CD4-positive, alpha-beta T cell (primary cell): Measurements from ENCODE around the gene HMGCS2. TPM values are rescaled to one million over a fixed set of nuclear protein-coding genes. Genes with fewer than 3 reads are reported as not detected.
A peak's percentile ranks its signal among the peaks of the same experiment; 100 is the strongest.
"Not testable (repeated sequence)": the region's sequence is repeated elsewhere in the genome, so short reads cannot be mapped to it uniquely, and the experiment has no call there.

Source experiments
- ATAC-seq: fragments of 200-7000 bp; cut with Tn5 transposase; one replicate; pipeline ENCODE4 v1.10.0; 2022; ENCODE audit warnings: mild to moderate bottlenecking; ENCODE audit not compliant: poor library complexity
- CTCF ChIA-PET: fragments of 350-600 bp; sonication (Branson Sonifier 250); formaldehyde crosslinking; loops from one replicate; lab custom pipeline; 2021; ENCODE audit warnings: antibody characterized with exemption, inconsistent platforms; lab: Charles Lee
- POLR2A ChIA-PET: fragments of 350-600 bp; sonication (Branson Sonifier 250); formaldehyde crosslinking; loops from one replicate; lab custom pipeline; 2021; ENCODE audit warnings: antibody characterized with exemption, inconsistent platforms; lab: Charles Lee
- DNase-seq, 14 experiments: peaks; one replicate each; pipeline ENCODE4 v3.0.0-alpha.2; 2013 to 2020; ENCODE audit warnings: mixed read lengths in 2 of 14
- H3K27ac ChIP-seq, 2 donors: one replicate each; pipeline versions ENCODE4 v1.5.1 to v1.7.0; 2013; ENCODE audit warnings: low read length in 2 of 2, low read depth in 1 of 2, mild to moderate bottlenecking in 1 of 2
- H3K27me3 ChIP-seq, 2 experiments: 1 replicate in 1 of 2; 2 replicates in 1 of 2; pipeline versions ENCODE4 v1.6.1 to v1.7.0; 2013; ENCODE audit warnings: low read length in 2 of 2, control low read depth in 1 of 2, mild to moderate bottlenecking in 1 of 2, moderate library complexity in 1 of 2; ENCODE audit not compliant: insufficient read depth in 2 of 2, control insufficient read depth in 1 of 2
- H3K36me3 ChIP-seq: one replicate; pipeline ENCODE4 v1.6.1; 2013; ENCODE audit warnings: low read length, control low read depth; ENCODE audit not compliant: insufficient read depth
- H3K4me1 ChIP-seq: one replicate; pipeline ENCODE4 v1.6.1; 2013; ENCODE audit warnings: low read length, control low read depth; ENCODE audit not compliant: insufficient read depth
- H3K4me3 ChIP-seq: one replicate; pipeline ENCODE4 v1.5.1; 2013; ENCODE audit warnings: mild to moderate bottlenecking, low read length, moderate library complexity
- H3K9me3 ChIP-seq, 2 experiments: 1 replicate in 1 of 2; 2 replicates in 1 of 2; pipeline versions ENCODE4 v1.6.1 to v1.7.0; 2013; ENCODE audit warnings: low read length in 2 of 2, mild to moderate bottlenecking in 2 of 2, control low read depth in 1 of 2, moderate library complexity in 1 of 2; ENCODE audit not compliant: control insufficient read depth in 1 of 2, insufficient read depth in 1 of 2
- H3K27ac Mint-ChIP-seq: one replicate; pipeline ENCODE4 v1.8.0; 2020; ENCODE audit warnings: mixed read lengths
- H3K27me3 Mint-ChIP-seq: one replicate; pipeline ENCODE4 v1.8.0; 2021; ENCODE audit warnings: mixed read lengths
- H3K36me3 Mint-ChIP-seq: one replicate; pipeline ENCODE4 v1.8.0; 2021; ENCODE audit warnings: low read depth, mixed read lengths
- H3K4me1 Mint-ChIP-seq: one replicate; pipeline ENCODE4 v1.8.0; 2021; ENCODE audit warnings: low read depth, mixed read lengths
- H3K4me3 Mint-ChIP-seq: one replicate; pipeline ENCODE4 v1.8.0; 2020; ENCODE audit warnings: mild to moderate bottlenecking, mixed read lengths
- H3K9me3 Mint-ChIP-seq: one replicate; pipeline ENCODE4 v1.8.0; 2020; ENCODE audit warnings: mixed read lengths
- intact Hi-C, 2 experiments: fragments of 100-400 bp; cut with DNase I in 1 of 2; cut with micrococcal nuclease in 1 of 2; formaldehyde crosslinking; loops; one replicate each; pipeline versions ENCODE4 v1.15.1 to v1.9.0; 2023 to 2025; cut with DNase I, micrococcal nuclease
- total RNA-seq, 174 experiments: library from RNA in 2 of 174; stranded (reverse) in 2 of 174; gene quantifications; one replicate each; pipeline ENCODE4 v1.2.3 and lab custom pipeline; 2021 to 2026
- TF ChIP-seq, protein P1 (sequence below): fragments of 200-600 bp; IDR thresholded peaks from one replicate; pipeline ENCODE4 v1.8.0; 2022; ENCODE audit warnings: antibody characterized with exemption, mild to moderate bottlenecking

The HMGCS2 gene
- total RNA-seq, 2 experiments from 2014 or later = not detected

- Mint-ChIP-seq H3K4me1 (peaks cover 23% of the 10 kb centered on the region), H3K27ac (peak within 1 kb of the TSS; percentile 31), H3K36me3 (peaks cover 8% of the 10 kb centered on the region), H3K9me3 (no peaks in the 10 kb centered on the region), H3K4me3 (peak within 1 kb of the TSS; percentile 92), H3K27me3 (peaks cover 18% of the 10 kb centered on the region)
- Histone ChIP-seq H3K4me1 (peaks cover 10% of the 10 kb centered on the region), H3K36me3 (no peaks in the 10 kb centered on the region), H3K27ac (no peak within 1 kb of the TSS), H3K27me3 (peaks cover 3 to 8% of the 10 kb centered on the region in 2 experiments), H3K9me3 (no peaks in the 10 kb centered on the region), H3K4me3 (peak within 1 kb of the TSS; percentile 78)
- TF ChIP-seq, protein P1, sequence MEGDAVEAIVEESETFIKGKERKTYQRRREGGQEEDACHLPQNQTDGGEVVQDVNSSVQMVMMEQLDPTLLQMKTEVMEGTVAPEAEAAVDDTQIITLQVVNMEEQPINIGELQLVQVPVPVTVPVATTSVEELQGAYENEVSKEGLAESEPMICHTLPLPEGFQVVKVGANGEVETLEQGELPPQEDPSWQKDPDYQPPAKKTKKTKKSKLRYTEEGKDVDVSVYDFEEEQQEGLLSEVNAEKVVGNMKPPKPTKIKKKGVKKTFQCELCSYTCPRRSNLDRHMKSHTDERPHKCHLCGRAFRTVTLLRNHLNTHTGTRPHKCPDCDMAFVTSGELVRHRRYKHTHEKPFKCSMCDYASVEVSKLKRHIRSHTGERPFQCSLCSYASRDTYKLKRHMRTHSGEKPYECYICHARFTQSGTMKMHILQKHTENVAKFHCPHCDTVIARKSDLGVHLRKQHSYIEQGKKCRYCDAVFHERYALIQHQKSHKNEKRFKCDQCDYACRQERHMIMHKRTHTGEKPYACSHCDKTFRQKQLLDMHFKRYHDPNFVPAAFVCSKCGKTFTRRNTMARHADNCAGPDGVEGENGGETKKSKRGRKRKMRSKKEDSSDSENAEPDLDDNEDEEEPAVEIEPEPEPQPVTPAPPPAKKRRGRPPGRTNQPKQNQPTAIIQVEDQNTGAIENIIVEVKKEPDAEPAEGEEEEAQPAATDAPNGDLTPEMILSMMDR = no peak
- ChIA-PET CTCF (no interaction called here), POLR2A (interaction anchor here (0.7 to 0.8 kb wide), 2 partner anchors 14 to 87 kb away, joined by 3 read pairs; no protein-coding TSS in a partner anchor)
- ATAC-seq (peak; percentile 78), DNase-seq (peak in 7 of 14 experiments; percentile 6 to 50 (median 34))
- intact Hi-C loops = no loop called here
Measured at GRCh38 chr1:119711804-119712341, 56.8 kb downstream of the HMGCS2 start, which contains the start of gene PHGDH. PHGDH (plus strand) TSS chr1:119711934; CDS start chr1:119712023, 89 bp downstream.

DNA sequence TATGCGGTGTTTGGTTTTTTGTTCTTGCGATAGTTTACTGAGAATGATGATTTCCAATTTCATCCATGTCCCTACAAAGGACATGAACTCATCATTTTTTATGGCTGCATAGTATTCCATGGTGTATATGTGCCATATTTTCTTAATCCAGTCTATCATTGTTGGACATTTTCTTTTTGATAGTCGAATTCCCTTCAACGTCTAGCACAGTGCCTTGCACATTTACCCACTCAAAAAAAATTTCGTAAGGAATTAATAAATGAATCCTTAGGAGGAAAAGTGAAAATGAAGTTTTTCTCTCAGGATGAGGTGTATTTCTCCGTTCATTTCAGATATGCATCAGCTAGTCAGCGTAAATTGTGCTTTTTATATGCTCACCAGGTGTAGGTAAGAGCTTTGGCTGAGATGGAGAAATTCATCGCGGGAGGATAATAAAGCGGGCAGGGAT lies 57.3 kb downstream of the HMGCS2 start:
- H3K9me3 ChIP-seq, CTCF ChIA-PET, H3K27me3 ChIP-seq, ATAC-seq, intact Hi-C loops, H3K36me3 Mint-ChIP-seq, H3K9me3 Mint-ChIP-seq, DNase-seq, H3K36me3 ChIP-seq, H3K27ac ChIP-seq: not testable (repeated sequence)
- Mint-ChIP-seq H3K27ac (peak overlapping the region; percentile 31), H3K27me3 (peaks cover 18% of the 10 kb centered on the region), H3K4me1 (peaks cover 23% of the 10 kb centered on the region), H3K4me3 (peak overlapping the region; percentile 92)
- POLR2A ChIA-PET = interaction anchor here (0.8 kb wide), 1 partner anchor 88 kb away, joined by 3 read pairs; no protein-coding TSS in a partner anchor
- peaks cover 10% of the 10 kb centered on the region for H3K4me1 ChIP-seq
- H3K4me3 ChIP-seq = peak overlapping the region; percentile 78

DNA sequence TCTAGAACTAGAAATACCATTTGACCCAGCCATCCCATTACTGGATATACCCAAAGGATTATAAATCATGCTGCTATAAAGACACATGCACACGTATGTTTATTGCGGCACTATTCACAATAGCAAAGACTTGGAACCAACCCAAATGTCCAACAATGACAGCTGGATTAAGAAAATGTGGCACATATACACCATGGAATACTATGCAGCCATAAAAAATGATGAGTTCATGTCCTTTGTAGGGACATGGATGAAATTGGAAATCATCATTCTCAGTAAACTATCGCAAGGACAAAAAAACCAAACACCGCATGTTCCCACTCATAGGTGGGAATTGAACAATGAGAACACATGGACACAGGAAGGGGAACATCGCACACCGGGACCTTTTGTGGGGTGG lies 62.1 kb downstream of the HMGCS2 start:
- DNase-seq, intact Hi-C loops, H3K27me3 ChIP-seq, H3K4me1 Mint-ChIP-seq, H3K9me3 Mint-ChIP-seq, H3K4me3 ChIP-seq, H3K36me3 Mint-ChIP-seq, POLR2A ChIA-PET, CTCF ChIA-PET, H3K9me3 ChIP-seq, H3K27ac Mint-ChIP-seq, H3K4me3 Mint-ChIP-seq, ATAC-seq, H3K36me3 ChIP-seq, H3K4me1 ChIP-seq, H3K27ac ChIP-seq: not testable (repeated sequence)
- peaks cover 22% of the 10 kb centered on the region for H3K27me3 Mint-ChIP-seq

GRCh38 chr1:119703666-119704450 lies 64.8 kb downstream of the HMGCS2 start:
- no peaks in the 10 kb centered on the region for H3K36me3 ChIP-seq
- no peaks in the 10 kb centered on the region for H3K27me3 ChIP-seq
- intact Hi-C loops = loop anchor here in 1 of 2 experiments (1.0 kb wide), 1 partner anchor 19 kb away; no protein-coding TSS in a partner anchor
- ATAC-seq = no peak
- Mint-ChIP-seq H3K9me3 (peaks cover 14% of the 10 kb centered on the region), H3K36me3 (no peaks in the 10 kb centered on the region), H3K27ac (no peak overlapping the region), H3K27me3 (peaks cover 34% of the 10 kb centered on the region), H3K4me3 (no peak overlapping the region), H3K4me1 (no peaks in the 10 kb centered on the region)
- H3K4me1 ChIP-seq = no peaks in the 10 kb centered on the region
- ChIA-PET POLR2A (no interaction called here), CTCF (no interaction called here)
- peaks cover 10 to 11% of the 10 kb centered on the region in 2 experiments for H3K9me3 ChIP-seq
- H3K27ac ChIP-seq = no peak overlapping the region
- DNase-seq = no peak
- no peak overlapping the region for H3K4me3 ChIP-seq
- TF ChIP-seq, protein P1 = no peak
